HG02884 (cell line): ENCODE measurements around the gene IFNA10.
A peak's percentile ranks its signal among the peaks of the same experiment; 100 is the strongest.
"Not testable (repeated sequence)": the region's sequence is repeated elsewhere in the genome, so short reads cannot be mapped to it uniquely, and the experiment has no call there.

Experiments
- ATAC-seq: cut with Tn5 transposase; IDR thresholded peaks from one replicate; pipeline ENCODE4 v1.9.1; 2021; ENCODE audit warnings: mild to moderate bottlenecking, moderate library complexity; ENCODE audit not compliant: unreplicated experiment

IFNA10 gene

DNA sequence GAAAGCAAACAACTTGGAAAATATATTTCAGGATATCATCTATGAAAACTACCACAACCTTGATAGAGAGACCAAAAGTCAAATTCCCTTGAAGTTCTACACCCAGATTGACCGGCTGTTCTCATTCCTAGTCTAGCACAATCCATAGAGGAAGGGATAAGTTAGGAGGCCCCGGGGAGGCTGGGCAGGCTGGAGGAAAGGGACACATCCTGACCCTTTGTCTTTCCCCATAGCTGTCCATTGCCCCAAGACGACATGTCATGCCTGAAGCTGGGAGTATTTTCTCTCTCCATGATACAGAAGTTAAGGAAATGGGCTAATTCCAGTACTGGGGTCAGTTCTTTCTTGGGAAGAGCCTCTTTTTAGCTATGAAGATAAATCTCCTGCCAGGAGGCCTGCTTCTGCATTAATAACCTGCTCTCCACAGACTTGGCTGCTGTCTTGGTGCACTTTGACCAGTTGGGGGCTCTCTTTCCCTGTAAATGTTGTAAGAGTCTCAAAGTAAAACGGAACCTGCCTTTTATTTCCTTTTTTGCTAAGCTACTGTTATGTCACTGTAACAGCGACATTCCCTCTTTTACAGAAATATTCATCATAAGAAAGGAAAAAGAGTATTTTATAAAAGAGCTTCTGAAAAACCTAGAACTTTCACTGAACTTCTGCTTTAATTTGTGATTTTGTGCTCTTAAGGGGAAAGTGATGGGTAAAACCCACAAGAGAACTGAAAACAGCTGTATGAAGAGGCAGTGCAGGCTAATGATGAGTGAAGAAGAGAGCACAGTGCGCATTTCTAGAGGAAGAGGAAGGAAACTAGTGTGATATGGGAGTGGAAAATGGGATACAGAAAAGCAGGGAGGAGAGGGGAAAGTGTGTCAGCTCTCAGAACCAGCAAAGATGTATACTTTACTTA lies 11.8 kb downstream of the IFNA10 start:
- peak; percentile 92 for ATAC-seq

DNA sequence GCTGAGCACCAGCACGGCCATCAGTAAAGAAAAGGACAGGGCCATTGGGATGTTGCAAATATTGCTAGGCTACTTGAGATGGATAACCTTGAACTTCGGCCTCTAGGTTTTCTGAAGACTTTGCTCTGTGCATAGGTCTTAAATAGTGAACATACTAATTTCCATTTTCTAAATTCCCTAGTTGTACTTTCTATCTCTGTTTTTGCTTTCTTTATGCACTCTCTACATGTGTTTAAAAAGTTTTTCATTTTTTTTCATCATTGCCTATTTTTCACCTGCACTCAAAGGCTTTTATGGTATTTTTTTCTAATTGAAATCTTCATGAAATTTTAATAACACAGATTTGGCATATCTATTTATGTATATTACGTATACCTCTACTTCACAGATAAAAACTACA lies 19.5 kb downstream of the IFNA10 start, which contains the start of gene IFNA4:
TSS of gene IFNA4 (minus strand) at position 101 of the 400 bp plus-strand sequence. CDS start at position 45, 56 bp downstream.
- not testable (repeated sequence) for ATAC-seq

DNA sequence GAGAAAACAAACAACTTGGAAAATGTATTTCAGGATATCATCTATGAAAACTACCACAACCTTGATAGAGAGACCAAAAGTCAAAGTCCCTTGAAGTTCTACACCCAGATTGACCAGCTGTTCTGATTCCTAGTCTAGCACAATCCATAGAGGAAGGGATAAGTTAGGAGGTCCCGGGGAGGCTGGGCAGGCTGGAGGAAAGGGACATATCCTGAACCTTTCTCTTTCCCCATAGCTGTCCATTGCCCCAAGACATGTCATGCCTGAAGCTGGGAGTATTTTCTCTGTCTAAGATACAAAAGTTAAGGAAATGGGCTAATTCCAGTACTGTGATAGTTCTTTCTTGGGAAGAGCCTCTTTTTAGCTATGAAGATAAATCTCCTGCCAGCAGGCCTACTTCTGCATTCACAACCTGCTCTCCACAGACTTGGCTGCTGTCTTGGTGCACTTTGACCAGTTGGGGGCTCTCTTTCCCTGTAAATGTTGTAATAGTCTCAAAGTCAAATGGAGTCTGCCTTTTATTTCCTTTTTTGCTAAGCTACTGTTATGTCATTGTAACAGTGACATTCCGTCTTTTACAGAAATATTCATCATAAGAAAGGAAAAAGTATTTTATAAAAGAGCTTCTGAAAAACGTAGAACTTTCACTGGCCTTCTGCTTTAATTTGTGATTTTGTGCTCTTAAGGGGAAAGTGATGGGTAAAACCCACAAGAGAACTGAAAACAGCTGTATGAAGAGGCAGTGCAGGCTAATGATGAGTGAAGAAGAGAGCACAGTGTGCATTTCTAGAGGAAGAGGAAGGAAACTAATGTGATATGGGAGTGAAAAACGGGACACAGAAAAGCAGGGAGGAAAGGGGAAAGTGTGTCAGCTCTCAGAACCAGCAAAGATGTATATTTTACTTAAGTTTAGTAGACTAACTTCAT lies 23.9 kb downstream of the IFNA10 start:
- peak; percentile 97 for ATAC-seq

DNA sequence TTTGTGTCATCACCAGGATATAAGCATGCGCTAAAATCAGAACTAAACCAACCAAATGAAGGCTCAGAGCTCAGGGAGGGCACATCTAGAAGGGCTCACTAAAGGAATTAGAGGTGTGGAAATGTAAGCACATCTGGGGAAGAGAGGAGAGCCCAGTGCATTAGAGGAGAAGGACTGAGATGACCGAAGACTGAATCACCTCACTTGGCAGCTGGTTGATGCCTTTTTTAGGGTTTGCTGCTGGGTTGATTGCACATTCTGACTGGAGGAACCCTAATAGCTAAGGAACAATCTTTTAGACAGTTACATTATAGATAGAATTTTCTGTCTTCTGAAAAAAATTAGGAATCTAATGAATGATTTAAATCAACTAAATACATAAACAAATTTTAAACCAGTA lies 32.3 kb downstream of the IFNA10 start:
- ATAC-seq: no peak

DNA sequence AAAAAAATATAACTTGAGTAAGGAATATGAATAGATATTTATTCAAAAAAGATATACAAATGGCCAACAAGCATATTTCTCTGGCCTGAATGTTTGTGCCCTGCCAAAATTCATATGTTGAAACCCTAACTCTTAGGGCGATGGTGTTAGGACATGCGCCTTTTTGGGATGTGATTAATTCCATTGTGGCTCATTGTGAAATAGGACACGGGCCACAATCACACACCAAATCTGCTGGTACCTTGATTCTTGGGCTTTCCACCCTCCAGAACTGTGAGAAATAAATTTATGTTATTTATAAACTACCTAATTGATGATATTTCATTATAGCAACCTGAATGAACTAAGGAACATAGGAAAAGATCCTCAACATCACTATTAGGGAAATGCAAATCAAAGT lies 34.8 kb downstream of the IFNA10 start:
- no peak for ATAC-seq

DNA sequence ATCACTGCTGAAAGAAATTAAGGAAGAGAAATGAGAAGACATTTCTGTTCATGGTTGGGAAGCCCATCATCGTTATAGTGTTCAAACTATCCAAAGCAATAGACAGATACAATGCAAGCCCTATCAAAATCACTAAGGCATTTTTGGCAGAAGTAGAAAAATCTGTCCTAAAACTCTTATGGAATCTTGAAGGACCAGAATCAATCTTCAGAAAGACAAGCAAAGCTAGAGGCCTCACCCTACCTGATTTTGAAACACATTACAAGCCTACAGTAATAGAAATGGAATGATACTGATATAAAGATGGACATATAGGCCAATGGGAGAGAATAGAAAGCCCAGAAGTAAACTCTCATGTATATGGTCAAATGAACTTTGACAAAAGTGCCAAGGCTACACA lies 35.6 kb downstream of the IFNA10 start:
- ATAC-seq: no peak

DNA sequence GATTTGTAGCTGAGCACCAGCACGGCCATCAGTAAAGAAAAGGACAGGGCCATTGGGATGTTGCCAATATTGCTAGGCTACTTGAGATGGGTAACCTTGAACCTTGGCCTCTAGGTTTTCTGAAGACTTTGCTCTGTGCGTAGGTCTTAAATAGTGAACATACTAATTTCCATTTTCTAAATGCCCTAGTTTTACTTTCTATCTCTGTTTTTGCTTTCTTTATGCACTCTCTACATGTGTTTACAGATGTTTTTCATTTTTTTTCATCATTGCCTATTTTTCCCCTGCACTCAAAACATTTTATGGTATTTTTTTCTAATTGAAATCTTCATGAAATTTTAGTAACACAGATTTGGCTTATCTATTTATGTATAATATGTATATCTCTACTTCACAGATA lies 40.4 kb downstream of the IFNA10 start, which contains the start of gene IFNA21:
TSS of gene IFNA21 (minus strand) at position 101 of the 400 bp plus-strand sequence. CDS start at position 53, 48 bp downstream.
- not testable (repeated sequence) for ATAC-seq

DNA sequence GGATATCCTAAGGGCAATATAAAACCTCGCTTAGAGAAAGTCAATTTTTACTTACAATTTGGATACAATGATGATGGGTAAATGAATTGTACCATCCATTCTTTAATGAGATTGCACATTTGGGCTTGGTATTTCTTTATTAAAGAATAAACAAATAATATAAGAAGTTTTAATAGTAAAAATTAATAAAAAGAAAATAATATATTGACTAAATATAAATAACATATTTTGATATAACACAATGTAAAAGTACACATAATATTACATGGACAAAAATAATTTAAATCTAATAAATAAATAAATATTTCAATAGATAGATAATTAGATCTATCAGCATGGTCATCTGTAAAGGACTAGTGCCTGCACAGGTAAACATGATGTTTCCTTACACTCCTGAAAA lies 41.4 kb downstream of the IFNA10 start:
- ATAC-seq: no peak

DNA sequence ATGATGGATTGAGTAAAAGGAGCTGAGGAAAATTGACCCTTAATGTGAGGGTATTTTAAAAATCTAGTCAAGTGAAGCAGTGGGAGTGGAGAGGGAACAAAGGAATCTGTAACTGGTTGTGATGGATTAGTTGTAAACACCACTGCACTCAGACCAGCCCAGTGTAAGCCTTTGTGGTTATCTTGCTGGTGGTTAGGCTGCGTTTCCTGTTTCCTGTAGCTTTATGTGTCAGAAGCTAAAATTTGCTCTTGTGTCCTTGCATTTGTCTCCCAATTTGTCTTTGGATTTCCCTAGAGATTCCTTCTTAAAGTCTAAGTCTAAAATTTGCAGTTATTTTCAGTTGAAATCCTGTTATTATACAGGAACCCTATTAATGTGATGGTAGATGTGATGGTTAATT lies 46.8 kb downstream of the IFNA10 start:
- peak; percentile 92 for ATAC-seq
